GM18499 (cell line): ENCODE data around the gene SENP2.
"Not testable (repeated sequence)": the region's sequence is repeated elsewhere in the genome, so short reads cannot be mapped to it uniquely, and the experiment has no call there.

ENCODE experiments used
- ATAC-seq: cut with Tn5 transposase; IDR thresholded peaks from one replicate; pipeline ENCODE4 v1.9.1; 2021; ENCODE audit warnings: moderate number of reproducible peaks; ENCODE audit not compliant: insufficient read depth, unreplicated experiment

SENP2 gene

GRCh38 chr3:185646382-185647133, 60.5 kb downstream of the SENP2 start:
- ATAC-seq = no peak

- ATAC-seq = no peak
Measured at GRCh38 chr3:185647134-185647879, 61.2 kb downstream of the SENP2 start.

GRCh38 chr3:185647880-185648210, 61.8 kb downstream of the SENP2 start:
- no peak for ATAC-seq

GRCh38 chr3:185648396-185648795, 62.3 kb downstream of the SENP2 start:
- no peak for ATAC-seq

- ATAC-seq = no peak
Measured at GRCh38 chr3:185649414-185649813, 63.3 kb downstream of the SENP2 start.

GRCh38 chr3:185651971-185652370, 65.9 kb downstream of the SENP2 start:
- no peak for ATAC-seq

- no peak for ATAC-seq
Measured at GRCh38 chr3:185653949-185654757, 68.1 kb downstream of the SENP2 start.

GRCh38 chr3:185654758-185655145, 68.7 kb downstream of the SENP2 start:
- no peak for ATAC-seq

GRCh38 chr3:185655426-185656320, 69.6 kb downstream of the SENP2 start:
- no peak for ATAC-seq

GRCh38 chr3:185656321-185656840, 70.3 kb downstream of the SENP2 start:
- no peak for ATAC-seq

- ATAC-seq = no peak
Measured at GRCh38 chr3:185657211-185657610, 71.1 kb downstream of the SENP2 start.

GRCh38 chr3:185657691-185658503, 71.8 kb downstream of the SENP2 start:
- no peak for ATAC-seq

- ATAC-seq = no peak
Measured at GRCh38 chr3:185658504-185658912, 72.4 kb downstream of the SENP2 start.

GRCh38 chr3:185658943-185659342, 72.8 kb downstream of the SENP2 start:
- ATAC-seq = no peak

GRCh38 chr3:185659942-185660921, 74.1 kb downstream of the SENP2 start:
- no peak for ATAC-seq

- not testable (repeated sequence) for ATAC-seq
Measured at GRCh38 chr3:185661296-185661695, 75.2 kb downstream of the SENP2 start.

GRCh38 chr3:185661772-185662171, 75.7 kb downstream of the SENP2 start:
- ATAC-seq = no peak

GRCh38 chr3:185663929-185664328, 77.8 kb downstream of the SENP2 start:
- no peak for ATAC-seq
